ENCODE results near the gene SMARCC1.

DNA sequence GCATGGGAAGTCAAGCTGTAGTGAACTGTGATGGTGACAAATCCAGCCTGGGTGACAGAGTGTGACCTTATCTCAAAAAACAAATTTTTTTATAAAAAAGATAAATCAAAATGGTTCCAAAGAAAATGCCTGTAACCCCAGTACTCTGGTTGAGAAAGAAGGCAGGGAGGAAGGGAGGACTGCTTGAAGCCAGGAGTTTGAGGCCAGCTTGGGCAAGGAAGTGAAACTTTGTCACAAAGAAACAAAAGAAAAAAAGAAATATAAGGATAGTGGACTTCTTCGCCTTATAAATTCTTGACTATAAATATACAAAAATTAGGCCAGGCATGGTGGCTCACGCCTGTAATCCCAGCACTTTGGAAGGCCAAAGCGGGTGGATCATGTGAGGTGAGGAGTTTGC, 34.1 kb downstream of the SMARCC1 start:
- TF ChIP-seq, protein P1, sequence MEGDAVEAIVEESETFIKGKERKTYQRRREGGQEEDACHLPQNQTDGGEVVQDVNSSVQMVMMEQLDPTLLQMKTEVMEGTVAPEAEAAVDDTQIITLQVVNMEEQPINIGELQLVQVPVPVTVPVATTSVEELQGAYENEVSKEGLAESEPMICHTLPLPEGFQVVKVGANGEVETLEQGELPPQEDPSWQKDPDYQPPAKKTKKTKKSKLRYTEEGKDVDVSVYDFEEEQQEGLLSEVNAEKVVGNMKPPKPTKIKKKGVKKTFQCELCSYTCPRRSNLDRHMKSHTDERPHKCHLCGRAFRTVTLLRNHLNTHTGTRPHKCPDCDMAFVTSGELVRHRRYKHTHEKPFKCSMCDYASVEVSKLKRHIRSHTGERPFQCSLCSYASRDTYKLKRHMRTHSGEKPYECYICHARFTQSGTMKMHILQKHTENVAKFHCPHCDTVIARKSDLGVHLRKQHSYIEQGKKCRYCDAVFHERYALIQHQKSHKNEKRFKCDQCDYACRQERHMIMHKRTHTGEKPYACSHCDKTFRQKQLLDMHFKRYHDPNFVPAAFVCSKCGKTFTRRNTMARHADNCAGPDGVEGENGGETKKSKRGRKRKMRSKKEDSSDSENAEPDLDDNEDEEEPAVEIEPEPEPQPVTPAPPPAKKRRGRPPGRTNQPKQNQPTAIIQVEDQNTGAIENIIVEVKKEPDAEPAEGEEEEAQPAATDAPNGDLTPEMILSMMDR (conservative IDR thresholded peaks at IDR 0.05), result no peak
- no peak for TF ChIP-seq EZH2 (IDR thresholded peaks at IDR 0.05; ENCODE audit: low read depth)

Data from PC-9 (cell line).